NT2/D1 (cell line): ENCODE results near the gene GLUL.

Experiments used
- YY1 ChIP-seq: IDR thresholded peaks from 2 replicates; pipeline ENCODE4 v1.6.1; 2011; ENCODE audit not compliant: insufficient read length, insufficient read depth
- ZNF274 ChIP-seq: IDR thresholded peaks from 2 replicates; pipeline ENCODE4 v1.6.1; 2011; ENCODE audit warnings: mild to moderate bottlenecking, low read depth, low read length

DNA sequence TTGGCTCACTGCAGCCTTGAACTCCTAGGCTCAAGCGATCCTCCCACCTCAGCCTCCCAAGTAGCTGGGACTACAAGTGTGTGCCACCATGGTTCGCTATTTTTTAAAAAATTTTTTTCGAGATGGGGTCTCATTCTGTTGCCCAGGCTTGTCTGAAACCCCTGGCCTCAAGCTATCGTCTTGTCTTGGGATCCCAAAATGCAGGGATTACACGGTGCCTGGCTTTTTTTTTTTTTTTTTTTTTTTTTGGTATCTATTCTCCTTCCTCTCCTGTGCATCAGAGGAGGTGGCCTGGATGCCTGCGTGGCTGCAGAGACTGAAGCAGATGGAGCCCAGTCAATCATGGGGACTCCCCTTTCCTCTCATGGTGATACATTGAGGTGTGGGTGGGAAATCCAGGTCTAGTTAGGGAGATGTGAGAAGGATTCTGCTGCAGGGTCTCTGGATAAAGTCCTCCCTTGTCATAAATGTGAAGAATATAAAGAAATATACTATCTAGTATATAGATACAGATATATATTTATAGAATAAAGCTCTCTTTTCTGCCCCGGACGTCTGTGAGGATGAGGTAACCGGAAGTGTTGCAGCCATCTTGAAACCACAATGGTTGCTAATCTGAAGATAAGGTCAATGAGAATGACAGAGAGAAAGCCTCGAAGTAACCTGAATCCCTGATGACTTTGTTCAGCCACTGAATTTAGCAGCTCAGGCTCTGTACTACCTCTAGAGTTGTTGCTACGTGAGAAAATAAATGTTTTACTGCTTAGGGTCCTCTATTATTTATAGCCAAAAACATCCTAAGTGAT lies 38.9 kb upstream of the GLUL start:
- TF ChIP-seq ZNF274, result no peak
- no peak for TF ChIP-seq YY1
